Lower lobe of right lung (tissue), 2 donors: Measurements from ENCODE around the gene MAPRE2. TPM values are rescaled to one million over a fixed set of nuclear protein-coding genes. Genes with fewer than 3 reads are reported as not detected.

Experiments used
- ATAC-seq, 2 donors: fragments of 200-7000 bp; cut with Tn5 transposase; one replicate each; pipeline ENCODE4 v1.9.1; 2020 to 2022; ENCODE audit warnings: mild to moderate bottlenecking in 2 of 2, moderate library complexity in 2 of 2
- DNase-seq: peaks from one replicate; pipeline ENCODE4 v3.0.0-alpha.2; 2020
- H3K27ac ChIP-seq: fragments of 200-600 bp; one replicate; pipeline ENCODE4 v1.8.0; 2022
- H3K27me3 ChIP-seq: fragments of 200-600 bp; one replicate; pipeline ENCODE4 v1.8.0; 2022; ENCODE audit warnings: low read depth
- H3K36me3 ChIP-seq: fragments of 200-600 bp; one replicate; pipeline ENCODE4 v1.8.0; 2022; ENCODE audit warnings: mild to moderate bottlenecking
- H3K4me1 ChIP-seq: fragments of 200-600 bp; one replicate; pipeline ENCODE4 v1.8.0; 2022
- H3K4me3 ChIP-seq: fragments of 200-600 bp; one replicate; pipeline ENCODE4 v1.8.0; 2022; ENCODE audit warnings: mild to moderate bottlenecking
- H3K9me3 ChIP-seq: fragments of 200-600 bp; one replicate; pipeline ENCODE4 v1.8.0; 2022
- CTCF ChIP-seq: fragments of 200-600 bp; IDR thresholded peaks from one replicate; pipeline ENCODE4 v1.8.0; 2022; ENCODE audit warnings: antibody characterized with exemption, mild to moderate bottlenecking
- intact Hi-C: fragments of 100-400 bp; cut with DNase I; formaldehyde crosslinking; loops from one replicate; pipeline ENCODE4 v1.11.0; 2022
- total RNA-seq: library from RNA; stranded (reverse); fragmentation: NEBNext Ultra II Directional; extraction: Animal tissue kit (Norgen Biotek cat#: 25700); gene quantifications from one replicate; pipeline ENCODE4 v1.2.1, GENCODE V29; 2021
- donor health status: DM: no; HTN: yes; CAD: no; lungs with severe emphysema.

Gene MAPRE2
- total RNA-seq, 1 donor from 2014 or later: 33.8 TPM

GRCh38 chr18:35047697-35048292 lies 6.6 kb downstream of the MAPRE2 start:
- no peak for ATAC-seq
- Histone ChIP-seq H3K36me3 (no peaks in the 10 kb centered on the region), H3K4me1 (peaks cover 82% of the 10 kb centered on the region)

GRCh38 chr18:35049111-35050027 lies 8.2 kb downstream of the MAPRE2 start:
- ATAC-seq (peak; percentile 38 to 48), DNase-seq (no peak)
- H3K9me3 ChIP-seq: no peaks in the 10 kb centered on the region
- H3K4me1 ChIP-seq: peaks cover 73% of the 10 kb centered on the region
- intact Hi-C loops: no loop called here
- no peak for TF ChIP-seq CTCF
- peak overlapping the region; percentile 7 for H3K4me3 ChIP-seq
- H3K36me3 ChIP-seq: no peaks in the 10 kb centered on the region
- peak overlapping the region; percentile 54 for H3K27ac ChIP-seq
- H3K27me3 ChIP-seq: no peaks in the 10 kb centered on the region

More at GRCh38 chr18:35047697-35048292, 6.6 kb downstream of the MAPRE2 start:
- intact Hi-C loops: no loop called here
- H3K4me3 ChIP-seq: no peak overlapping the region
- no peaks in the 10 kb centered on the region for H3K9me3 ChIP-seq
- H3K27me3 ChIP-seq: no peaks in the 10 kb centered on the region
- no peak overlapping the region for H3K27ac ChIP-seq
- DNase-seq: no peak
- TF ChIP-seq CTCF: no peak

- DNase-seq (no peak), ATAC-seq (peak in 1 of 2 donors; percentile 49)
- no peak for TF ChIP-seq CTCF
- H3K36me3 ChIP-seq: no peaks in the 10 kb centered on the region
- H3K4me3 ChIP-seq: peak overlapping the region; percentile 7
- no peaks in the 10 kb centered on the region for H3K27me3 ChIP-seq
- peaks cover 68% of the 10 kb centered on the region for H3K4me1 ChIP-seq
- no peaks in the 10 kb centered on the region for H3K9me3 ChIP-seq
- intact Hi-C loops: no loop called here
- H3K27ac ChIP-seq: peak overlapping the region; percentile 54
Observed at GRCh38 chr18:35050028-35050546, 8.9 kb downstream of the MAPRE2 start.

- H3K9me3 ChIP-seq: no peaks in the 10 kb centered on the region
- peak overlapping the region; percentile 50 for H3K27ac ChIP-seq
- ATAC-seq (peak; percentile 67 to 69), DNase-seq (no peak)
- intact Hi-C loops: no loop called here
- TF ChIP-seq CTCF: no peak
- H3K4me3 ChIP-seq: peak overlapping the region; percentile 1
- H3K27me3 ChIP-seq: no peaks in the 10 kb centered on the region
- H3K36me3 ChIP-seq: no peaks in the 10 kb centered on the region
- peaks cover 61% of the 10 kb centered on the region for H3K4me1 ChIP-seq
Observed at GRCh38 chr18:35050705-35051195, 9.5 kb downstream of the MAPRE2 start.

- ATAC-seq (no peak), DNase-seq (no peak)
- Histone ChIP-seq H3K27me3 (no peaks in the 10 kb centered on the region), H3K9me3 (no peaks in the 10 kb centered on the region), H3K27ac (peak overlapping the region; percentile 50), H3K4me1 (peaks cover 51% of the 10 kb centered on the region), H3K4me3 (no peak overlapping the region), H3K36me3 (no peaks in the 10 kb centered on the region)
- no peak for TF ChIP-seq CTCF
- intact Hi-C loops: no loop called here
Observed at GRCh38 chr18:35051641-35052377, 10.6 kb downstream of the MAPRE2 start.
